NCI-H2081 treated with DMSO at 0.1 percent for 48 hours (cell line): ENCODE results near the gene CEP350.
"Not testable (repeated sequence)": the region's sequence is repeated elsewhere in the genome, so short reads cannot be mapped to it uniquely, and the experiment has no call there.

Experiments used
- DNase-seq: peaks from one replicate; lab custom pipeline; 2025; lab: John Stamatoyannopoulos, UW

CEP350 gene

DNA sequence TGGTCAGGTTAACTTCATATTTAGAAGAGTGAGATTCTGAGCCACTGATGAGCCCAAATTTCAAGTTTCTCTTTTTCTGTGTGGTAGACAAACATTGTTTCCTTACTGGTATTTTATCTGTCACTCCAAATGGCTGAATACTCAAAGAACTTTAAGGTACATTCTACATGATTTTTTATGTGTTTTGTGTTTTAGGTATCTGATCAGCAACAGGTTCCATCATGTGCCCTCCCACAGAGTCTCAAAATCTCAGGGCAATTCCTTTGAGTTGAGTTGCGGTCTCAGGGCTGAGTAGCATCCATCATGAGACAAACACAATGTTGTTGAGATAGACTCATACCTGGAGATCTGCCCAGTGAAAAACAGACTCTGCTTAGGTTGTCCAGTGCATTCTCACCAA is 14.7 kb upstream of the CEP350 start:
- DNase-seq: no peak

DNA sequence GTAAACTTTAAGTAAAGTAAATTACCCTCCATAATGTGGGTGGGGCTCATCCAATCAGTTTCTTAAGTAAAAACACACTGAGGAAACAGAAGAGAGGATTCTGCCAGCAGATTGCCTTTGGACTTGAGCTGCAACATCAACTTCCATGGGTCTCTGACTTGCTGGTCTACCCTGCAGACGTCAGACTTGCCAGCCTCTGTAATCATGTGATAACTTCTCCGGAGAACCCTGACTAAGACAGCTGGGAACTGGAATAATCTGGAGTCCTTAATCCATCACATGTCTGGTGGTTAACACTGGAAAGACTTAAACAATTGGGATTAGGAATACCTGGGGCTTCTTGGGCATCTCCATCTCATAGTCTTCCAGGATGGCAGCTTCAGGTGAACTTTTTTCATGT is 13.2 kb upstream of the CEP350 start:
- DNase-seq: no peak

DNA sequence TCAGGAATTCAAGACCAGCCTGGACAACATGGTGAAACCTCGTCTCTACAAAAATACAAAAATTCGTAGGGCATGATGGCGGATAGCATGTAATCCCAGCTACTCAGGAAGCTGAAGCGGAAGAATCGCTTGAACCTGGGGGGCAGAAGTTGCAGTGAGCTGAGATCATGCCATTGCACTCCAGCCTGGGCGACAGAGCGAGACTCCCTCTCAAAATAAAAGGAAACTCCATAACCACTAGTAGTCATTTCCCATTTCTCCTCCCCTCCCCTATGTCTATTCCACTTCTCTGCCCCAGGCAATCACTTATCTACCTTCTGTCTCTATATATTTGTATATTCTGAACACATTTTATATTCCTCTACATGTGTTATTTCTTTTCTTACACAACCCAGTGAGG is 4.0 kb upstream of the CEP350 start:
- no peak for DNase-seq

DNA sequence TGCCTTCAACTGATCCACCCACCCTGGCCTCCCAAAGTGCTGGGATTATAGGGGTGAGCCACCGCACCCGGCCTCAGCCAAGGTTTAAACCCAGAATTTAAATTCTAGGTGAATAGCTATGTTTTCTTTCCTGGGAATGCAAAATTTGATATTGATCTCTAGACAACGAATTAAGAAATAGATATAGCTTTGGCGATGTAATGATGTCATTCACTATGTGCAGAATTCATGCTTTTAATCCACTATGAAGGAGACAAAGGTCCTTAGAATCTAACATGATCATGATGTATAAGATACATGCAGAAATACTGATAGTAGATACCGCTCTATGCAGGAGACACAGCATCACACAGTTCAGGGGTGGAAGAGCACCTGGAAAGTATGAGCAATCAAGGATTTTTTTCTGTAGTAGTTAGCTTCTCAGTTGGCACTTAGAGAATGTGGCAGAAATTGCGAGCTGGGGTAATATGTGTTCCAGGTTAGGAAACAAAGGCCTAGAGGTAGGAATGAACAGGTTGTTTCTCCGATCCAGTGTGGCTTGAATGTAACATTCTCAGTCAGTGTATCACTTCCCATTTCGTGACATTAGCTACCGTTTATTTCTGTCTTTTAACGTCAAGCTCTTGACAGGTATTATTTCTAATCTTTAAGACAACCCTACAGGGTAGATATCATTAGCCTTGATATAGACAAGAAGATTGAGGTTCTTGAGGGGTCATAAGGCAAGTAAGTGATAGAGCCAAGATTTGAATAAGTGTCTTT is 3.0 kb upstream of the CEP350 start:
- DNase-seq: no peak

DNA sequence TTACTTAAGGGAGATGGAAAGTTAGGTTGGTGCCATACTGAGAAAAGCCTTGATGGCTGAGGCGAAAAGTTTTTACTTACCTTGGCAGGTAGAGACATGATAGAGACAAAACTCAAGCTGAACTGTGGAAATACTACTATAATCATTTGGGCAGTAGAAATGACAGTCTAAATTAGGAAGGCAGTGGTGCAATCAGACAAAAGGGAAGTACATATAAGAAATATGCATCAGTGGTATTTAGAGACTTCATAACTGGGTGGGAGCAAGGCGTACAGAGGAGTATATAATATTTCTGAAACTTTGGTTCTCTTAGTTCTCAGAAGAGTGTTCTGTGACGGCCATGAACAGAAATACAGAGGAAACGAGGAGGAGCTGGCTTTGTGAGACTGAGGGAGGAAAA is 2.4 kb upstream of the CEP350 start:
- no peak for DNase-seq

DNA sequence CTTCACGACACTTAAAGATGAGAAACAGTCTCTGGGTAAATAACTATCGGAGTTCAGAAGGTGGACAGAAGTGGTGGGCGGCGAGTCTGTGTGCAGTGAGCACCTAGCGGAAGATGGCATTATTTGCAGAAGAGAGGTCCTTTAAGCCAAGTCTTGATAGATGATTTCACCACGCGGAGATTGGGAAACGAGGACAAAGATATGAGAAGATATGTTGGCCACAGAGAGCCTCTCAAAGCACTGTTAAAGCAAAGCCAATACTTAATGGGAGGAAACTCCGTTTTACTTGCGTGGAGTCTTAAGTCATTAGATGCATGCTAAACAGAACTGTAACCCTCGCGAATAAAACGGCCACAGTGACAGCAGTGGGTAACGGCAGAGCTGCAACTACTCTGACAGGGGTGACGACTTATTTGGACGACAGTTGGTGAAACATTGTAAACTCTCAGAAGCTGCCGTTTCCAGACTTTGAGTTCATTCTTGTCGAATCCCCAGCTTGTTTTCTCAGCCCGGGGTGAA is 577 bp upstream of the CEP350 start:
- no peak for DNase-seq

DNA sequence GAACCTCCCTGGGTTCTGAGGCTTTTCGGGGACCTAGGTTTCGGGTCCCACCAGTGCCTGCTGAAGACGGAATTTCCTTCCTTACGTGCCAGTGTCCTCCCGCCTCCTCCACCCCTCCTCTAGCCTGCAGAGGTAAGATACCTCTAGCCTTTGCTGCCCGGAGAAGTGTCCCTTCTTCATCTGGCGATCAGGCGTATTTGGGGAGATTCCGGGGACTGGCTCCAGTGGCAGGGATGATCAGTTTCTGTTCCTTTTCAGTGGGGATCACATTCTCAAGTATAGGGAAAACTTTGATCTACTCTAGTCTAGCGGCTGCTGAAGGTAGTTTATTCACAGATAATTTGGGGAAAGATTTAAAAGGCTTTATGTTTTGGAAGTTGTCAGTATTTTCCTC is 674 bp downstream of the CEP350 start:
- no peak for DNase-seq

DNA sequence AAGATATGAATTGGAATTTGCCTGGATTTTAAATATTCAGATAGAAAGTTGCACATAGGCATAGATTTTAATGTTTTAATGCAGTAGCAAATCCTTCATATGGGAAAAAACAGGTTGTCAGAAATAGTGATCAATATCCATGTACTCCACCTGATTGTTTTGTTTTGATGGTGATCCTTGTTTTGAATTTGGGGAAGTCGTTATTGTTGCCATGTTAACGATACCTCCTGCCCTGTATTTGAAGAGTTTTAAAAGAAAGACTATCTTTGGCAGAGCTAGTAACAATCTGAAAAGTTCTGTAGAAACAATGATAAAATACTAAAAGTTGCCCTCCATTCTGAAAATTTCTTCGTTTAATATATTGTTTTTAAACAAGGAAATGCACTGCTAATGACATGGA is 1.1 kb downstream of the CEP350 start:
- no peak for DNase-seq

DNA sequence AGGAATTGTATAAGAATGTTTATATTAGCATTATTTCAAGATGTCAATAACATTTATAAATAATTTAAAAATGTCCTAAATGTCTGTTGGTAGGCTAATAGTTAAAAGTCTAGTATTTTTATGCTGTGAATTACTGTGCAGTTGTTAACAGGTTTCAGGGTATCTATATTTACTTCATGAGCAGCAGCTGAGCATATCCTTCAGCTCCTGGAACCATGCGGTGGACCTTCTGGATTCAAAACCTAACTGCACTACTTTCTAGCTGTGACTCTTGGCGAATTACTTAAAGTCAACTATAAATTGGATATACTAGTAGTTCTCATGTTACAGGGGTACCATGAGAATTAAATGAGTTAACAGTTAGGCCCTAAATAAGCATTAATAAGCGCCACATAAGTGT is 3.7 kb downstream of the CEP350 start:
- DNase-seq: no peak

DNA sequence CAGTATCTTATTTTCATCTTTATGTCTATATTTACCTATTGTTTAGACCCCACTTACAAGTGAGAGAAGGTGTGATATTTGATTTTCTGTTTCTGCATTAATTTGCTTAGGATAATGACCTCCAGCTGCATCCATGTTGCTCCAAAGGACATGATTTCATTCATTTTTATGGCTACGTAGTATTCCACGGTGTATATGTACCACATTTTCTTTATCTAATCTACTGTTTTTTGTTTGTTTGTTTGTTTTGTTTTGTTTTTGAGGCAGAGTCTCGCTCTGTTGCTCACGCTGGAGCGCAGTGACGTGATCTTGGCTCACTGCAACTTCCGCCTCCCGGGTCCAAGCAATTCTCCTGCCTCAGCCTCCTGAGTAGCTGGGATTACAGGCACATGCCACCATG is 7.6 kb downstream of the CEP350 start:
- DNase-seq: not testable (repeated sequence)

DNA sequence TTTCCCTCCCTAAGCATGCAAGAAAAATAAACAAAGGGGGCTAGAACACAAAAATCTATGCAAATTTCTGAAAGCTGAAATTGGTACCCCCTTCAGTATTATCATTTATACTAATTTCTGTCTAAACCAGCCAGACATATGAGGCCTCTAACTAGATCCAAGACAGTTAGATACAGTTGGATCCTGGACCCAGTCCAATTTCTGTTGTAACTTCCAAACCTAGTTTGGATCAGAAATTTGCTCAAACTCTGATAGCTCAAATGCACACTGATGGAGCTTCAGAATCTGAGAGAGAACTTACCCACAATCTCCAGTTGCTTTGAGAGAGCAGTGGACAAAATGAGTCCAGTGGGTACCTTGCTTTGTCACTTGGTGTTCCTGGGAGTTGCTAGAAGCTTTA is 11.9 kb downstream of the CEP350 start:
- no peak for DNase-seq

DNA sequence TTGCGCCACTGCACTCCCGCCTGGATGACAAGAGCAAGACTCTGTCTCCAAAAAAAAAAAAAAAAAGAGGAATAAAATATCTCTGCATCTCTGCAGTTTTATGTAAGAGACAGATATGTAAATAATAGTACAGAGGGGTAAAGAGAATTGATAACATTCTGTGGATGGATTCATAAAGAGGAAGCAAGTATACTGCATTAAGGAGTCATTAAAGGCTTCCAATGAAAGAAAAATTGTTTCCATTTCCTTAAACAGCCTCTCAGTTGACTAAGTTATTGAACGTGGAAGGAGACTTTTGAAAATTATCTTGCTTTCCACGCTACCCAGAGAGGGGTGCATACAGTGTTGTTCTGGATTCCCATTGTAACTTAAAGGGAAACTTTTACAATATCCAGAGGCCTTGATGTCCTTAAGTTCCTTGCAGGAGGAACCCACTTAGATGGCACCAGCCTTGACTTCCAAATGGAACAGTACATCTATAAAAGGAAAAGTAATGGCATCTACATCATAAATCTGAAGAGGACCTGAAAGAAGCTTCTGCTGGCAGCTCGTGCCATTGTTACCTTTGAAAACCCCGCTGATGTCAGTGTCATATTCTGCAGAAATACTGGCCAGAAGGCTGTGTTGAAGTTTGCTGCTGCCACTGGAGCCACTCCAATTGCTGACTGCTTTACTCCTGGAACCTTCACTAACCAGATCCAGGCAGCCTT is 13.8 kb downstream of the CEP350 start:
- no peak for DNase-seq

DNA sequence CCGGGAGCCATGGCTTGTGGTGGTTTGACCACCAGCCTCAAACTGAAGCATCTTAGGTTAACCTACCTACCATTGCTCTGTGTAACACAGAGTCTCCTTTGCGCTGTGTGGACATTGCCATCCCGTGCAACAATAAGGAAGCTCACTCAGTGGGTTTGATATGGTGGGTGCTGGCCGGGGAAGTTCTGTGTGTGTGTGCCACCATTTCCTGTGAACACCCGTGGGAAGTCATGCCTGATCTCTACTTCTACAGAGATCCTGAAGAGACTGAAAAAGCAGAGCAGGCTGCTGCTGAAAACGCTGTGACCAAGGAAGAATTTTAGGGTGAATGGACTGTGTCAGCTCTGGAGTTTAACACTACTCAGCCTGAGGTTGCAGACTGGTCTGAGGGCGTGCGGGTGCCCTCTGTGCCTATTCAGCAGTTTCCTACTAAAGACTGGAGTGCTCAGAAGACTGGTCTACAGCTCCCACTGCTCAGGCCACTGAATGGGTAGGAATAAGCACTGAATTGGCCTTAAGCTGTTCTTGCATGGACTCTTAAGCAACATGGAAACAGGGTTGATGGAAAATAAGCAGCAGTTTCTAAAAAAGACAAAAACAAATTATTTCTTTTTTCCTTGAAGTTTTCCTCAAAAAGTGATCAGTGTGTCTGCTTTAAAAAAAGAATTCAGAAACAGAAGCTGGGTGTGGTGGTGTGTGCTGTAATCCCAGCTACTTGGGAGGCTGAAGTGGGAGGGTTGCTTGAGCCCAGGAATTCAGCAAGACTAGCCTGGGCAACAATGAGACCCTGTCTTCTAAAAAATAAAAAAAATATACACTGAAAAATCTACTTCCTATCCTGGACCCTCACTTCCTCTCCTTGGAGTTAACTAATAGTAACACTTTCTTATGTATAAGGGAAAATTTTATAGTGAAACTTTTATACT is 14.6 kb downstream of the CEP350 start:
- no peak for DNase-seq

DNA sequence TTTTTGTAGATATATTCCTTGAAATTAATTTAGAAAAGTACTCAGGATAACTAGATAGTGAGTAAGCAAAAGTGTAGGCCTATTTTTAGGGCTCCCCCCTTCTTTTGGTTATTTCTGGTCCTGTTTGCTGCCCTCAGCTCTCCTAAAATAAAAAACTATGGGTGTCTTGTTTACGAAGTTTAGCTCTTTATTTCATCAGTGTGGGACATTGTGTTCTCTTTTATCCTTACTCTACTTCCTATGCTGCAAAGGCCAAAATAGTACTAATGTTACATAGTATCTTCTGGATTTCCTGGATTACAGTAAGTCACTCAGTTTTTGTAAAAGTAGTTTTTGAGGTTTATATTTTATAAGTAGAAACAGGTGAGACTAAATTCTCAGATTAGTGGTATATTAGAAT is 15.4 kb downstream of the CEP350 start:
- DNase-seq: no peak

DNA sequence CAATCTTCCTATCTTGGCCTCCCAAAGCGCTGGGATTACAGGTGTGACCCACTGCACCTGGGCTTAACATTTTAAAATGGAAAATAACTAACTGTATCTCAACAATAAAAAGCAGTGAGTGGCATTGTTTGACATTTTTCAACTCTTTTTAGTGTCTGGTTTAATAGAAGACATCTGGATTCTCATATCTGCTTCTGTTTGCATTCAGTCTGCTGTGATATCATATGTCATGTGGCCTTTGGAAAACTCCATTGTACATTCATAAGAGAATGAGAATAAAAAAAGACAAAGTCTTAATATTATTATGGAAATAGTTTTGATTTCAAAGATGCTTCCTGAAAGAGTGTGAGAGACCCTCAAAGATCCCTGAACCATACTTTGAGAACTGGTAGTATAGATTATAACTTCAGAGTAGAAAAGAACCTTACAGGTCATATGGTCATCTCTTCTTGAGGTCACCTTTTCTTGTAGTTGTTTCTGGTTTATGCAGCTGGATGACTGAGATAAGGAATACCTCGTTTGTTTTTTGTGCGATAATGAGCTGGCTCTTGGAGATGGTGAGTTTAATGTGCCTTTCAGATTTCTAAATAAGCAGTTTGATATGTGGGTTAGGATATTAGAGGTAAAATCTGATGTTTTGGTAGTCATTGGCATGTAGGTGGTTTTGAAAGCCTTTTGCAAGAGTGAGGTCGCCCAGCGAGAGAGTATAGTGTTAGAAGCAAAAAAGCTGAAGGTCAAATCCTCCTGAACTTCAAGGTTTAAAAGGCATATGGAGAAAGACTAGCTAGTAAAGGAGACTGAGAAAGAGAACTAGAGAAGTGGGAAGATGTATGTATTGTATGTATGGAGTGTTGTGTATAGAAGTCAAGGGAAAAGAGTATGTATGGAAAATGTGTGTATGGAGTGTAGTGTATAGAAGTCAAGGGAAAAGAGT is 17.2 kb downstream of the CEP350 start:
- DNase-seq: no peak

DNA sequence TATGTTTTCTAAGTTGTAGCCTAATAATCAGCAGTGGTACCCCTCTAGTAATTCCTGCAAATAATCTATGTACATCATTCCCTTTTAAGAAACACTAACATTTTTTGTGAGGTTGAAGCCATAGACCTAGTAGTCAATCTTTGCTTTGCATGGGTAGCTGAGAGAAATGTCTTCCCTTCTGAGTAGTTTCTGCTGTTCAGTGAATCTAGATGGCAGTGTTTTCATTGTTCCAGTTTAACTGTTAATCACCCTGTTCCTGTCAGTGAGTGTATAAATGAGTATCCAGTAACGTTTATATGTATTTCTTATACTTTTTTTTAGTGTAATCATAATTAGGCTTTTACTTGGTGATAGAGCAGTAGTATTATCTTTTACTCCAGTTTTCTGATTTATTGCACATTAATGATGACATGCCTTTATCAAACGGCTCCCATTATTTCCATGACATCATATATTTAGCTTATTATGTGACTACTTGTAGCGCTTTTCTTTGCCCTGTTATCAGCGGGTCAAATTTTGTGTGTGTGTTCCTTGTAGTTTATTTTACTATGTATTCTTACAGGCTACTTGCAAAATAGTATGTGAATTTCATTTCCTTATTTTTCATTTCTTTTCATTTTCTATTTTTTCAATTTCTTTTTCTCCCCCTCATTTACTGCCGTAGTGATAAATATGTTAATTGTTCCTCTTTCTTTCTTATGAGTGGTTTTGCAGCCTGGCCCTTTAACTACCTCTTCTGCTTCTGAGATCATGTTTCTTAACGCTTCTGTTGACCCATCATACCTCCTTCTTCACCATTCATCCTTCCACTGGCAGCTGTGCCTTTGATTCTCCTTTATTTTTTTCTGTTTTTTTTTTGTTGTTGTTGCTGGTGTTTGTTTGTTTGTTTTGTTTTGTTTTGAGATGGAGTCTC is 18.8 kb downstream of the CEP350 start:
- DNase-seq: no peak

DNA sequence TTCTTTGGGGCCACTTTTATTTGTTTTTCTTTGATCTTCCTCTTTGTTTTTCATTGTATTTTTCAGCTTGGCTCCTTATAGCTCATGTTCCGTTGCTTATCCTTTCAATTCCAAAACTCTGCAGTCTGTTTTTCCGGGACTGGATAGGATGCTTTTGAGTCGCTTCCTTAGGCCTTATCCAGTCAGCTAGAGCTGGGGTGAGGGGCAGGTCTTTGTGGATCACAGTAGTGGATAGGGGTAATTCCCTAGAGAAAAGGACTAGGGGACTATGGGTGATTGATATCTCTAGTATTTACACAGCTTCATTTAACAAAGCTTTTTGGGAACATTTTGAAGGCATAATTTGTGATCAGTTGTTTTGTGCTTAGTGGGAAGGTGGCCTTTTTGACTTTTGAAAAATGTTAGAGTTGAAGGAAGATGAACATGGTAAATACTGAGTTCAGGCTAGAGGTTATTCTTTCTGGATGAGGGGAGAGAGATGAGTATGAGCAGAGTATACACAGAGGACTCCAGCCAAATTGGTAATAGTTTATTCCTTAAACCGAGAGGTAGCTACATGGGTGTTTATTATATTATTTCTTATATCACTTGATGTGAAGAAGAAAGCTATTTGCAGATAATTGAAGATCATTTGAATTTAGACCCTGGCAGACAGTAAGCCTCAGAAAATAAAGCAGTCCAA is 22.5 kb downstream of the CEP350 start:
- no peak for DNase-seq

DNA sequence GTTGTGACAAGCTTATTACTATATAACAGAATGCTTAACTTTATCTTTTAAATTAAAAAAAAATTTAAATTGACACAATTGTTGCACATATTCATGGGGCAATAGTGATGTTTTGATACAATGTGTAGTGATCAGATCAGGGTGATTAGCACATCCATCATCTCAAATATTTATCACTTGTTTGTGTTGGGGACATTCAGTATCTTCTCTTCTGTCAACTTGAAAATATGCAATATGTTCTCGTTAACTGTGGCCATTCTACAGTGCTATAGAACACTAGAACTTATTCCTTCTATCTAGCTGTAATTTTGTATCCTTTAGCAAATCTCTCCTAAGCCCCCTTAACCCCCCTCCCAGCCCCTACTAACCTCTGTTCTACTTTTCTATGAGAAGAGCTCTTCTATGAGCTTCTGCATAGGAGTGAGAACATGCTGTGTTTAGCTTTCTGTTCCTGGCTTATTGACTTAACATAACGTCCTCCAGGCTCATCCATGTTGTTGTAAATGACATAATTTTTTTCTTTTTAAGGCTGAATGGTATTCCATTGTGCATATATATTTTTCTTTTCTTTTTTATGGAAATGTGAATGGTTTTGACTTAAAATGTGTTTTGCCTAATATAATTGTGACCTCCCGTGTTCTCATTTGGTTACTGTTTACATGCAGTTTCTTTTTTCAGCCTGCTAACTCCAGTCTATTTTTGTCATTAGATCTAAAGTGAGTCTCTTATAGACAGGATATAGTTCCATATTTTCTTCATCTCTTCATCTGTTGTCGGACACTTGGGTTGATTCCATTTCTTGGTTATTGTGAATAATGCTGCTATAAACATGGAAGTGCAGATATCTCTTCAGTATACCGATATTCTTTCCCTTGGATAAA is 23.8 kb downstream of the CEP350 start:
- DNase-seq: no peak

DNA sequence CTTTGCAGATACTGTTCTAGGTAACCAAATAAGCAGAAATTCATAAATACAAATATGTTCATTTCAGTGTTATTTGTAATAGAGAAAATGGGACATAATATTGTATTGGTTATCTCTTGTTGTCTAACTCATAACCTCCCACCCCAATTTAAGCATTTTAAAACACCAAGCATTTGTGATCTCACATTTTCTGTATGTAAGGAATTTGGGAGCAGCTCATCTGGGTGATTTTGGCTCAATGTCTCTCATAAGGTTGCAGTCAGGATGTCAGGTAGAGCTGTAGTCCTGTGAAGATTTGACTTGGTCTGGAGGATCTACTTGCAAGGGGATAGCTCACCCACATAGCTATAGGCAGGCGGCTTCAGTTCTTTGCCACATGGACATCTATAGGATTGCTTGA is 29.5 kb downstream of the CEP350 start:
- DNase-seq: no peak
